CD14-positive monocyte (primary cell): ENCODE data around the gene HDAC8. TPM values are rescaled to one million over a fixed set of nuclear protein-coding genes. Genes with fewer than 3 reads are reported as not detected.

Experiments used
- DNase-seq, 3 donors: peaks; one replicate each; pipeline ENCODE4 v3.0.0-alpha.2; 2011 to 2022
- H2AFZ ChIP-seq: 2 replicates; pipeline ENCODE4 v1.6.0; 2012; ENCODE audit warnings: mild to moderate bottlenecking, low read depth, low read length, inconsistent platforms; ENCODE audit not compliant: insufficient read depth, poor library complexity, severe bottlenecking
- H3K27ac ChIP-seq, 2 donors: 1 replicate in 1 of 2; 2 replicates in 1 of 2; pipeline ENCODE4 v1.5.1; 2012 to 2013; ENCODE audit warnings: low read length in 2 of 2, control low read depth in 1 of 2, inconsistent platforms in 1 of 2, low read depth in 1 of 2, mild to moderate bottlenecking in 1 of 2
- H3K27me3 ChIP-seq, 2 donors: one replicate each; pipeline versions ENCODE4 v1.6.0 to v1.6.1; 2011 to 2013; ENCODE audit warnings: low read length in 2 of 2; ENCODE audit not compliant: control insufficient read depth in 2 of 2, insufficient read depth in 2 of 2
- H3K36me3 ChIP-seq, 2 donors: replicated peaks in 1 of 2; 1 replicate in 1 of 2; 2 replicates in 1 of 2; pipeline versions ENCODE4 v1.5.1 to v1.6.1; 2012 to 2013; ENCODE audit warnings: low read length in 2 of 2, control low read depth in 1 of 2, inconsistent platforms in 1 of 2, mild to moderate bottlenecking in 1 of 2; ENCODE audit not compliant: insufficient read depth in 2 of 2, control insufficient read depth in 1 of 2
- H3K4me1 ChIP-seq, 2 donors: 1 replicate in 1 of 2; 2 replicates in 1 of 2; pipeline versions ENCODE4 v1.5.1 to v1.6.1; 2012 to 2013; ENCODE audit warnings: low read length in 2 of 2, control low read depth in 1 of 2, inconsistent platforms in 1 of 2, mild to moderate bottlenecking in 1 of 2, moderate library complexity in 1 of 2; ENCODE audit not compliant: insufficient read depth in 2 of 2, control insufficient read depth in 1 of 2
- H3K4me2 ChIP-seq: replicated peaks from 2 replicates; pipeline ENCODE3; 2012; ENCODE audit warnings: low read length, moderate library complexity, mild to moderate bottlenecking; ENCODE audit not compliant: poor library complexity, severe bottlenecking; ENCODE audit errors: extremely low read depth
- H3K4me3 ChIP-seq, 3 experiments: fragments of 200-600 bp in 1 of 3; sonication (generic) in 1 of 3; replicated peaks in 1 of 3; 1 replicate in 2 of 3; 2 replicates in 1 of 3; pipeline ENCODE4 v1.5.1; 2011 to 2013; ENCODE audit warnings: low read length in 3 of 3, mild to moderate bottlenecking in 3 of 3, control low read depth in 2 of 3, low read depth in 2 of 3, inconsistent platforms in 1 of 3, moderate library complexity in 1 of 3
- H3K79me2 ChIP-seq: 2 replicates; pipeline ENCODE4 v1.6.0; 2012; ENCODE audit warnings: mild to moderate bottlenecking, control low read depth, inconsistent platforms, low read length, moderate library complexity; ENCODE audit not compliant: insufficient read depth
- H3K9ac ChIP-seq: 2 replicates; pipeline ENCODE4 v1.6.0; 2017; ENCODE audit warnings: low read length, mild to moderate bottlenecking; ENCODE audit not compliant: insufficient read depth, poor library complexity, severe bottlenecking
- H3K9me3 ChIP-seq, 2 donors: replicated peaks in 1 of 2; 1 replicate in 1 of 2; 2 replicates in 1 of 2; pipeline versions ENCODE4 v1.5.1 to v1.6.1; 2012 to 2013; ENCODE audit warnings: low read length in 2 of 2, control low read depth in 1 of 2; ENCODE audit not compliant: control insufficient read depth in 1 of 2, insufficient read depth in 1 of 2
- H4K20me1 ChIP-seq: 2 replicates; pipeline ENCODE4 v1.6.0; 2012; ENCODE audit warnings: mild to moderate bottlenecking, low read length, control low read depth, moderate library complexity; ENCODE audit not compliant: insufficient read depth
- H3K27ac Mint-ChIP-seq, 7 donors: one replicate each; pipeline ENCODE4 v1.8.0; 2020; ENCODE audit warnings: mild to moderate bottlenecking in 7 of 7, mixed read lengths in 7 of 7, moderate library complexity in 6 of 7, inconsistent platforms in 2 of 7
- H3K27me3 Mint-ChIP-seq, 3 donors: one replicate each; pipeline ENCODE4 v1.8.0; 2021 to 2022; ENCODE audit warnings: low read depth in 3 of 3, mild to moderate bottlenecking in 3 of 3, mixed read lengths in 3 of 3, moderate library complexity in 3 of 3, inconsistent platforms in 1 of 3
- H3K36me3 Mint-ChIP-seq, 2 donors: one replicate each; pipeline ENCODE4 v1.8.0; 2020; ENCODE audit warnings: mixed read lengths in 2 of 2, inconsistent platforms in 1 of 2, mild to moderate bottlenecking in 1 of 2
- H3K4me1 Mint-ChIP-seq: one replicate; pipeline ENCODE4 v1.8.0; 2020; ENCODE audit warnings: mild to moderate bottlenecking, mixed read lengths
- H3K4me3 Mint-ChIP-seq, 2 donors: one replicate each; pipeline ENCODE4 v1.8.0; 2020; ENCODE audit warnings: mild to moderate bottlenecking in 2 of 2, mixed read lengths in 2 of 2, moderate library complexity in 1 of 2
- H3K9me3 Mint-ChIP-seq, 7 donors: one replicate each; pipeline ENCODE4 v1.8.0; 2020 to 2022; ENCODE audit warnings: mixed read lengths in 7 of 7, mild to moderate bottlenecking in 6 of 7, moderate library complexity in 6 of 7, inconsistent platforms in 2 of 7
- WGBS: methylation state at CpG from one replicate; pipeline ENCODE4 v1.1.5; 2013; ENCODE audit warnings: missing lambda C conversion rate; ENCODE audit not compliant: insufficient coverage; 5-methylcytosine and 5-hydroxymethylcytosine counted together
- intact Hi-C, 2 donors: fragments of 100-400 bp; cut with micrococcal nuclease; formaldehyde crosslinking; loops; one replicate each; pipeline versions ENCODE4 v1.15.0 to v1.15.1; 2023
- polyA plus RNA-seq, 3 donors: library from polyadenylated mRNA; depleted of rRNA in 1 of 3; unstranded in 2 of 3; stranded (reverse) in 1 of 3; fragments of 300-500 nt in 2 of 3; fragments of >200 nt in 1 of 3; fragmentation: Illumina TruSeq in 2 of 3; gene quantifications; 1 replicate in 2 of 3; 2 replicates in 1 of 3; pipeline ENCODE4 v1.2.3, GENCODE V29; 2012 to 2021
- TF ChIP-seq, protein P1 (sequence below): fragments of 200-600 bp; IDR thresholded peaks from one replicate; pipeline ENCODE4 v1.8.0; 2022; ENCODE audit warnings: antibody characterized with exemption, mild to moderate bottlenecking

The HDAC8 gene
- polyA plus RNA-seq, 3 donors: 14.3 to 22.9 (median 20.5) TPM

GRCh38 chrX:72312311-72312940 lies 260.2 kb downstream of the HDAC8 start:
- H3K4me1 Mint-ChIP-seq: peaks cover 23% of the 10 kb centered on the region
- Histone ChIP-seq H3K4me2 (no peak overlapping the region), H3K9ac (no peak overlapping the region), H4K20me1 (no peaks in the 10 kb centered on the region), H3K36me3 (no peaks in the 10 kb centered on the region), H2AFZ (no peak overlapping the region), H3K9me3 (peaks cover 0 to 7% of the 10 kb centered on the region in 2 donors), H3K27me3 (peaks cover 30 to 36% of the 10 kb centered on the region in 2 donors), H3K27ac (no peak overlapping the region), H3K79me2 (no peaks in the 10 kb centered on the region), H3K4me1 (peaks cover 20 to 21% of the 10 kb centered on the region in 2 donors), H3K4me3 (no peak overlapping the region)
- H3K27me3 Mint-ChIP-seq: peaks cover 27 to 46% (median 35%) of the 10 kb centered on the region in 3 donors
- TF ChIP-seq, protein P1, sequence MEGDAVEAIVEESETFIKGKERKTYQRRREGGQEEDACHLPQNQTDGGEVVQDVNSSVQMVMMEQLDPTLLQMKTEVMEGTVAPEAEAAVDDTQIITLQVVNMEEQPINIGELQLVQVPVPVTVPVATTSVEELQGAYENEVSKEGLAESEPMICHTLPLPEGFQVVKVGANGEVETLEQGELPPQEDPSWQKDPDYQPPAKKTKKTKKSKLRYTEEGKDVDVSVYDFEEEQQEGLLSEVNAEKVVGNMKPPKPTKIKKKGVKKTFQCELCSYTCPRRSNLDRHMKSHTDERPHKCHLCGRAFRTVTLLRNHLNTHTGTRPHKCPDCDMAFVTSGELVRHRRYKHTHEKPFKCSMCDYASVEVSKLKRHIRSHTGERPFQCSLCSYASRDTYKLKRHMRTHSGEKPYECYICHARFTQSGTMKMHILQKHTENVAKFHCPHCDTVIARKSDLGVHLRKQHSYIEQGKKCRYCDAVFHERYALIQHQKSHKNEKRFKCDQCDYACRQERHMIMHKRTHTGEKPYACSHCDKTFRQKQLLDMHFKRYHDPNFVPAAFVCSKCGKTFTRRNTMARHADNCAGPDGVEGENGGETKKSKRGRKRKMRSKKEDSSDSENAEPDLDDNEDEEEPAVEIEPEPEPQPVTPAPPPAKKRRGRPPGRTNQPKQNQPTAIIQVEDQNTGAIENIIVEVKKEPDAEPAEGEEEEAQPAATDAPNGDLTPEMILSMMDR: no peak
- H3K4me3 Mint-ChIP-seq: no peak overlapping the region
- H3K27ac Mint-ChIP-seq: no peak overlapping the region
- H3K36me3 Mint-ChIP-seq: peaks cover 2 to 5% of the 10 kb centered on the region in 2 donors
- peaks cover 0 to 5% (median under 1%) of the 10 kb centered on the region in 7 donors for H3K9me3 Mint-ChIP-seq
- intact Hi-C loops: no loop called here
- 87% methylated on average over 8 of the region's 14 CpGs for WGBS
- no peak for DNase-seq

DNA sequence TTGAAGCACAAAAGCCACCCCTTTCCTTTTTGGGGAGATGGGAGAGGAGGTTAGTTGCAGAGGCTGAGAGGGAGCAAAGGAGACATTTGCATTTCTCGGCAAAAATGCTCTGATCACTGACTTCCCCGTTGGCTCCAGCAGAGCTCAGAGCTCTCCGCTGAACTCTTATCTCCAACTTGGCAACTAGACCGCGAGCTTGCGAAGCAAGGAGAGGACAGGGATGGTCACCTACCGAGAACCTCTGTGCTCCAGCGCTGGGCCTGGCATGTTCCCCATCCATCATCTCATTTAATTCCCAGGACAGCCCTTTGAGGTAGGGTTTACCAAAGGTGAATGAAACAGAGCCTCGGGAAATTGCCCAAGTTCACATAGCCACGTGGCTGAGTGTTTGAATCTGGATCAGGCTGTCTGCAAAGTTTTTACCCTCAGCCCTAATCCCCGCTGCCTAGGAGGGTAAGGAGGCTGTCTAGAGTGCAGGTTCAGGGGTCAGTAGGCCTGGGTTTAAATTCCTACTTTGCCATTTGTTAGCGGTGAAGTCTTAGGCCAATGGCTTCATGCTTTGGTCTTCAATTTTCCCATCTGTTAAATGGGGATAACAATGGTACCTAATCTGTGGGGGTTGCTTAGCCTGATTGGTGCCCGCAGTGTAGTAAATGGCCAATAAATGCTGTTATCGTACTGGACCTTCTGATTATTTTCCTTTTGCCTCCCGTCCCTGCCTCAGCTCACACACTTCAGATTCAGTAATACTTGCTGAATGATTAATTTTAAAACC lies 263.2 kb downstream of the HDAC8 start:
- Histone ChIP-seq H3K36me3 (no peaks in the 10 kb centered on the region), H3K27ac (no peak overlapping the region), H2AFZ (no peak overlapping the region), H4K20me1 (no peaks in the 10 kb centered on the region), H3K9me3 (peaks cover 0 to 22% of the 10 kb centered on the region in 2 donors), H3K4me1 (peaks cover 38 to 42% of the 10 kb centered on the region in 2 donors), H3K27me3 (peaks cover 44 to 61% of the 10 kb centered on the region in 2 donors), H3K79me2 (no peaks in the 10 kb centered on the region), H3K4me2 (peak overlapping the region; percentile 56), H3K9ac (no peak overlapping the region), H3K4me3 (peak overlapping the region in 2 of 3 experiments; percentile 12 to 61)
- H3K36me3 Mint-ChIP-seq: peaks cover 5 to 6% of the 10 kb centered on the region in 2 donors
- peak overlapping the region; percentile 66 to 92 for H3K4me3 Mint-ChIP-seq
- peaks cover 0 to 13% (median 9%) of the 10 kb centered on the region in 7 donors for H3K9me3 Mint-ChIP-seq
- H3K27me3 Mint-ChIP-seq: peaks cover 48 to 62% (median 59%) of the 10 kb centered on the region in 3 donors
- no peak overlapping the region for H3K27ac Mint-ChIP-seq
- no peak for DNase-seq
- TF ChIP-seq, protein P1: no peak
- no CpG with 5 or more reads among the region's 15 CpGs for WGBS
- H3K4me1 Mint-ChIP-seq: peaks cover 43% of the 10 kb centered on the region
- intact Hi-C loops: no loop called here
